ENCODE measurements around the gene SYNPR.

The SYNPR gene

DNA sequence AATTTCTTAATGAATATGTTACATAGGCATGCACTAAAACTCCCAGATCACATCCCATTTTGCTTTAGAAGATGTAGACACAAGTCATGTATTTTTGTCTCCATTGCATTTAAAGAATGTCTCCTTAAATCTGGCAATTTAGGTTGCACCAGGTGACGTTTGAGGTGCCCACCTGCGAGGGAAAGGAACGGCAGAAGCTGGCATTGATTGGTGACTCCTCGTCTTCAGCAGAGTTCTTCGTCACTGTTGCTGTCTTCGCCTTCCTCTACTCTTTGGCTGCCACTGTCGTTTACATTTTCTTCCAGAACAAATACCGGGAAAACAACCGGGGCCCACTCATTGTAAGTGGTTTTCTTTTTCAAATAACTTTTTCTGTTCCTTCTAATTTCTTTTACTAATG lies 278.3 kb downstream of the SYNPR start:
- H3K9me3 ChIP-seq (ENCODE audit: control insufficient read depth, low read length), result no peaks in the 10 kb centered on the region
- TF ChIP-seq CTCF (IDR thresholded peaks at IDR 0.05), result no peak
- no peak overlapping the region for H3K27ac ChIP-seq
- no peaks in the 10 kb centered on the region for H3K27me3 ChIP-seq (ENCODE audit: control insufficient read depth, insufficient read depth, low read length)
- no peak overlapping the region for H3K4me2 ChIP-seq (ENCODE audit: low read length)
- H3K4me3 ChIP-seq (ENCODE audit: low read depth, low read length), result no peak overlapping the region
- no peaks in the 10 kb centered on the region for H3K4me1 ChIP-seq
- no peak overlapping the region for H2AFZ ChIP-seq
- no peaks in the 10 kb centered on the region for H3K36me3 ChIP-seq (ENCODE audit: control insufficient read depth, insufficient read depth, low read length)
- H3K79me2 ChIP-seq, result no peaks in the 10 kb centered on the region
- H3K9ac ChIP-seq, result no peak overlapping the region

DNA sequence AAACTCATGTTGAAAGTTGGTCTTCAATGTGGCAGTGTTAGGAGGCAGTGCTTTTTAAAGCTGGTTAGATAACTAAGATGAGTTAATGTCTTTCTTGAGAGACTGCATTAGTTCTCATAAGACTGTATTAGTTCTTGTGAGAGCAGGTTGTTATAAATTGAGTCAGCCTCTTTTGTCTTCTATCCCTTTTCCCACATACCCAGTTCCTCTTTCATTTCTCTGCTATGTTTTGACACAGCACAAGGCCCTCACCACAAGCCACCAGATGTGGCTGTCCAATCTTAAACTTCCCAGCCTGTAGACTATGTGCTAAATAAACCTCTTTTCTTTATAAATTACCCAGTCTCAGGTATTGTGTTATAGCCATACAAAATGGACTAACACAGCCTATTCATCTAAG lies 279.8 kb downstream of the SYNPR start:
- no peaks in the 10 kb centered on the region for H3K27me3 ChIP-seq (ENCODE audit: control insufficient read depth, insufficient read depth, low read length)
- H3K4me3 ChIP-seq (ENCODE audit: low read depth, low read length), result no peak overlapping the region
- no peak overlapping the region for H2AFZ ChIP-seq
- H3K4me1 ChIP-seq, result no peaks in the 10 kb centered on the region
- no peak overlapping the region for H3K9ac ChIP-seq
- H3K9me3 ChIP-seq (ENCODE audit: control insufficient read depth, low read length), result no peaks in the 10 kb centered on the region
- no peak overlapping the region for H3K27ac ChIP-seq
- no peaks in the 10 kb centered on the region for H3K79me2 ChIP-seq
- no peak overlapping the region for H3K4me2 ChIP-seq (ENCODE audit: low read length)
- H3K36me3 ChIP-seq (ENCODE audit: control insufficient read depth, insufficient read depth, low read length), result no peaks in the 10 kb centered on the region
- TF ChIP-seq CTCF (IDR thresholded peaks at IDR 0.05), result no peak

DNA sequence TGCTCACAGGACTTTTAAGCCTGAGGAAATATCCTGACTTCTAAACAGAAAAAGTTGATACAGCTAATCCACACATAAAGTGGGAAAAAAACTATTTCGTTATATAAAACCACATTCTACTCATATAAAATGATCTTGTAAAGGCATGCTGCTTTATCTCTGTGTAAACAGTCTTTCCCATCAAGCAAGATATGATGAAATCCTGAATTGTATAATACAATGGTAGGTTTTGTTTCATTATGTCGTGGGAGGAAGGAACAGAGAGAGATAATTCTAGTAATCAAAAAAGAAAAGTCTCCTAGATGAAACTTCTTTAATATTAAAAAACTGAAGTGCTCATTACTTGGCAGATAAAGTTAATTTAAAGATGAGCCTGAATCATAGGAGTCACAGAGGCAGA lies 281.8 kb downstream of the SYNPR start:
- Histone ChIP-seq H3K4me3 (ENCODE audit: low read depth, low read length) (no peak overlapping the region), H3K36me3 (ENCODE audit: control insufficient read depth, insufficient read depth, low read length) (no peaks in the 10 kb centered on the region), H3K27me3 (ENCODE audit: control insufficient read depth, insufficient read depth, low read length) (no peaks in the 10 kb centered on the region), H2AFZ (no peak overlapping the region), H3K4me2 (ENCODE audit: low read length) (no peak overlapping the region), H3K79me2 (no peaks in the 10 kb centered on the region), H3K4me1 (no peaks in the 10 kb centered on the region), H3K9ac (no peak overlapping the region), H3K9me3 (ENCODE audit: control insufficient read depth, low read length) (no peaks in the 10 kb centered on the region), H3K27ac (no peak overlapping the region)
- TF ChIP-seq CTCF (IDR thresholded peaks at IDR 0.05), result no peak

DNA sequence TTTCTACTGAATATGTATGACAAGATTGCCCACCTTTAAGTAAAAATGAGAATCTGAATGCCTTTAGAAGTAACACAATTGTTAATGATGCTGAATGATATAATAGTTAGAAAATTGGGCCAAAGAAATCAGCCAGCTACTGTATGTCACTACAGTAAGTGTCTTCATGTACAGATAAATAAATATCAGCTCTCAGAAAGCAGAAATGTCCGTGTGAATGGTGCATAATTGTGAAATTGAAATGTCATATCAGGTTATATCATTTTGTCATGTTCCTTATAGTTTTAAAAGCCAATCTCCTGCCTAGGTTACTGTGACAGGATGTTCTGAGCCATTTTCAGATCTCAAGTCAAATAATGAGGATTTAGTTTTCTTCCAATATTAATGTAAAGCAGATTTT lies 283.8 kb downstream of the SYNPR start:
- Histone ChIP-seq H3K9me3 (ENCODE audit: control insufficient read depth, low read length) (no peaks in the 10 kb centered on the region), H3K4me1 (no peaks in the 10 kb centered on the region), H3K4me2 (ENCODE audit: low read length) (no peak overlapping the region), H3K27me3 (ENCODE audit: control insufficient read depth, insufficient read depth, low read length) (no peaks in the 10 kb centered on the region), H3K79me2 (no peaks in the 10 kb centered on the region), H2AFZ (no peak overlapping the region), H3K36me3 (ENCODE audit: control insufficient read depth, insufficient read depth, low read length) (no peaks in the 10 kb centered on the region), H3K9ac (no peak overlapping the region), H3K27ac (no peak overlapping the region), H3K4me3 (ENCODE audit: low read depth, low read length) (no peak overlapping the region)
- no peak for TF ChIP-seq CTCF (IDR thresholded peaks at IDR 0.05)

DNA sequence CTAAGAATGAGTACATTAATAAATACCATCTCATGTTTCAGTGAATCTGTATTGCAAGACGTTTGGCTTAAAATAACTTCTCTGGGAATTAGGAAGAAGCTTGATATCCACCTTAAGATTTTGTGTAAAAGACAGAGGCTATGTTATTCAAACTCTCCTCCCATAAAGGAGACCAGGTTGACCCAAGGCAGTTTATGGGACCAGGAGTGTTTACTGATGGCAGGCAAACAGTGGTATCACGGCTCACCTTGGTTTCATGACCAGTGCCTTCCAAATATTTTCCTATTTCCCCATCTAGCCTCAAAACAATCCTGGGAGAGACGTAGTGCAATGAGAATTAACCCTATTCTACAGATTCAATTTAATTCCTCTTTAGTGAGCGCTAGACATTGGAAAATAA lies 284.2 kb downstream of the SYNPR start:
- no peak overlapping the region for H2AFZ ChIP-seq
- no peak overlapping the region for H3K27ac ChIP-seq
- TF ChIP-seq CTCF (IDR thresholded peaks at IDR 0.05), result no peak
- no peak overlapping the region for H3K9ac ChIP-seq
- no peak overlapping the region for H3K4me3 ChIP-seq (ENCODE audit: low read depth, low read length)
- no peaks in the 10 kb centered on the region for H3K9me3 ChIP-seq (ENCODE audit: control insufficient read depth, low read length)
- no peaks in the 10 kb centered on the region for H3K36me3 ChIP-seq (ENCODE audit: control insufficient read depth, insufficient read depth, low read length)
- H3K27me3 ChIP-seq (ENCODE audit: control insufficient read depth, insufficient read depth, low read length), result no peaks in the 10 kb centered on the region
- no peaks in the 10 kb centered on the region for H3K79me2 ChIP-seq
- H3K4me1 ChIP-seq, result no peaks in the 10 kb centered on the region
- H3K4me2 ChIP-seq (ENCODE audit: low read length), result no peak overlapping the region
